ENCODE data around the gene PRRT2.

PRRT2 gene

GRCh38 chr16:29836623-29837022 lies 24.6 kb downstream of the PRRT2 start:
- no peak for DNase-seq

DNA sequence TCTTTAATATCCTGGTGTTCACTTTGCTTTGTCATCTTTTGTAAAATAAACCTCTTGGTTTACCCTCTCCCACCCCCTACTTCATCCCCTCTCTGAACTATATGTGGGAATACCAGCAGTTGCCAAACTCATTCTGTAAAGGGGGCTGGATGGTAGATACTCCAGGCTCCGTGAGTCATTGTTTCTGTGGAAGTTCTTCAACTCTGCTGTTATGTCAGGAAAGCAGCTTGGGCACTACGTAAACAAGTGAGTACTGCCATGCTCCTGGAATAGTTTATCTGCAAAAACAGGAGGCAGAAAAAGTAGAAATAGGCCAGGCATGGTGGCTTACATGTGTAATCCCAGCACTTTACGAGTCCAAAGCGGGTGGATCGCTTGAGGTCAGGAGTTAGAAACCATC lies 25.8 kb downstream of the PRRT2 start:
- DNase-seq: no peak

DNA sequence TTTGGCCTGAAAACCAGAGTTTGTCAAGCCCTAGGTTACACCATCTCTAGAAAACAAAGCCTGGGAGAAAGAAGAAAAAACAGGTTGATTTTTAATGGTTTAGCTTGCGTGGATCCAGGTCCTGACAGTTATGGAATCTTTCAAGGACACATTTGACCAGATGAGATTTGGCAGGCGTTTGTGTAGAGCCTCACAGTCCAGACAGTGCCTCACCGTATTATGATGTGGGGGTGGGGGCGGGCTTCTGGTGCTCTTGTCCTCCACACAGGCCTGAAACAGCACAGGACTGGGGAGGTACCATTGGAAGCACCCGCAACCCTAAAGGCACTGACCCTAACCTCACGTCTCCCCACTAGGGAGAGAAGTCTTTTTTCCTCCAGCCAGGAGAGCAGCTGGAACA lies 27.8 kb downstream of the PRRT2 start:
- DNase-seq: no peak

- DNase-seq: no peak
Observed at GRCh38 chr16:29840240-29840639, 28.2 kb downstream of the PRRT2 start.

DNA sequence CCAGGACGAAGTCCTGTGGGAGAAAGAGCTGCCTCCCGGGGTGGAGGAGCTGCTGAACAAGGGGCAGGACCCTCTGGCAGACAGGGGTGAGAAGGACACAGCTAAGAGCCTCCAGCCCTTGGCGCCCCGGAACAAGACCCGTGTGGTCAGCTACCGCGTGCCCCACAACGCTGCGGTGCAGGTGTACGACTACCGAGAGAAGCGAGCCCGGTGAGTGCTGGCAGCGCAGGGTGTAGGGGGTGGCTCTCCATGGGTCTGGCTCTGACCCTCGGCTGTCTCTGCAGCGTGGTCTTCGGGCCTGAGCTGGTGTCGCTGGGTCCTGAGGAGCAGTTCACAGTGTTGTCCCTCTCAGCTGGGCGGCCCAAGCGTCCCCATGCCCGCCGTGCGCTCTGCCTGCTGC lies 29.6 kb downstream of the PRRT2 start:
- no peak for DNase-seq

GRCh38 chr16:29842732-29843346 lies 30.8 kb downstream of the PRRT2 start:
- DNase-seq: no peak

GRCh38 chr16:29843931-29844330 lies 31.9 kb downstream of the PRRT2 start:
- no peak for DNase-seq

- no peak for DNase-seq
Observed at GRCh38 chr16:29844575-29845331, 32.8 kb downstream of the PRRT2 start.

- DNase-seq: no peak
Observed at GRCh38 chr16:29845656-29846055, 33.7 kb downstream of the PRRT2 start.

GRCh38 chr16:29848420-29849297 lies 36.7 kb downstream of the PRRT2 start:
- DNase-seq: no peak

GRCh38 chr16:29849505-29849904 lies 37.5 kb downstream of the PRRT2 start:
- DNase-seq: no peak

DNA sequence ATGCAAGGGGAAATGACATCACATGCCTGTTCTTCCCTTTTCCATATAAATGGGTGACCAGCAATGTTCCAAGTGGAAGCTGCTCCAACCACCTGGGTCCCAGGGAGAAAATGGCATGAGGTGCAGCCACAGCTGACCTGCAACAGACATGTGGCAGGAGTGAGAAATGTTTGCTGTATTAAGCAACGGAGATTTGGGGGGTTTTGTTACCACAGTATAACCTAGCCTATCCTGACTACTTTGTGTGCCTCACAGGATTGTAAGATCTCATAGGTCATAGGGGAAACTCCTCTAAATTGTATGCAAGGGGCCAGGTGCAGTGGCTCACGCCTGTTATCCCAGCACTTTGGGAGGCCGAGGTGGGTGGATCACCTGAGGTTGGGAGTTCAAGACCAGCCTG lies 39.0 kb downstream of the PRRT2 start:
- DNase-seq: no peak

DNA sequence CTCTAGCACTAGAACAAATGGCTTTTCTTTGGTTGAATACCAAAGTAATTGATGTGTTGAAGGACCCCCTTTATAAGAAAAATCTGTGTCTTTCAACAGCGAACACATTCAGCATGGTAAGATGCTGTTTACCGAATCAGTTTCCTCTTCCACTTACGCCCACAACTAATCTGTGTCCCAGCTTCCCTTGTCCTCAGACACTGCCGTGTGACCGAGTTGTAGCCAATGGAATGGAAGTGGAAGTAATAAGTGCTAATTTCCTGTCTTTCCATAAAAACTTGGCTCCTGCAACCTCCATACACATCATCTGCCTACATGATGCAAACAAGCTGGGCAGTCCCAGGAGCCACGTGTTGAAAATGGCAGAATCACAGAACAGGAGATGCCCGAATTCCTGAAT lies 40.7 kb downstream of the PRRT2 start:
- DNase-seq: no peak

- DNase-seq: no peak
Observed at GRCh38 chr16:29854520-29855100, 42.6 kb downstream of the PRRT2 start.

DNA sequence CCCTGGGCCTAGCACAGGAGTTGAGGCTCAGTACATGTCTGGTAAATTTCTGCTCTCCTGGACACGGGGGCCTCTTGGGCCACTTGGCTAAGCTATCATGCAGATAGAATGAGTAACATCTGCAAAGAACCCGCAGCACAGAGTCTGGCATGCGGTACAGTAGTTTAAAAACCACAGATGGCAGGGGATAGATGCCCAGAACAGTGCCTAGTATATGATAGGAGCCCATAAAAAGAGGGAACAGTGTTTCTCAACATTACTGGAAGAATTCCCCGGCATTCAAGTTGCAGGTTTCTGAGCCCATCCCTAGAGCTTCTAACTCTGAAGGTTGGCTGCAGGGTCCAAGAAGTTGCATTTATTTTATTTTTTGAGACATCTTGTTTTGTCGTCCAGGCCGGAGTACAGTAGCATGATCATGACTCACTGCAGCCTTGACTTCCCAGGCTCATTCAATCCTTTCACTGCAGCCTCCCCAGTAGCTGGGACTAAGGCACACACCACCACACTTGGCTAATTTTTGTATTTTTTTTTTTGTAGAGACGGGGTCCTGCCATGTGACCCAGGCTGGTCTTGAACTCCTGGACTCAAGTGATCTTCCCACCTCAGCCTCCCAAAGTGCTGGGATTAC lies 45.3 kb downstream of the PRRT2 start:
- no peak for DNase-seq

GRCh38 chr16:29858149-29858849 lies 46.3 kb downstream of the PRRT2 start:
- no peak for DNase-seq

DNA sequence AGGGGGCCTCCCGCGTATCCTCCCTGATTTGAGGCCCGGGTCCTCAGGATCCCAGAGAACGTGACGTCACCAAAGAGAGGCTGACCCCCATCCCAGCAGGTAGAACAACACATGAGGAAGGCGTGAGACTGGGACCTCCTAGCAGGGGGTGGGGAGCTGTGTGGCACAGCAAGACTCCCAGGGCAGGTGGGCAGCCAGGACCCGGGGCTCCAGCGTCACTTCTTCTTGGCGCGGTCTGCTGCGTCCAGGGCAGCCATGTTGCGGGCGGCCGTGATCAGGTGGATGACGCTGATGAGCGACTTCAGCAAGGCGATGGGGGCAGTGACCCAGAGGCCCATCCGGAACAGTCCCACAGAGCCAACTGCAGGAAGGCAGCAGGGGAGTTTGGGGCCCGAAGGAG lies 47.0 kb downstream of the PRRT2 start:
- DNase-seq: no peak

GRCh38 chr16:29860218-29860617 lies 48.2 kb downstream of the PRRT2 start:
- DNase-seq: no peak

DNA sequence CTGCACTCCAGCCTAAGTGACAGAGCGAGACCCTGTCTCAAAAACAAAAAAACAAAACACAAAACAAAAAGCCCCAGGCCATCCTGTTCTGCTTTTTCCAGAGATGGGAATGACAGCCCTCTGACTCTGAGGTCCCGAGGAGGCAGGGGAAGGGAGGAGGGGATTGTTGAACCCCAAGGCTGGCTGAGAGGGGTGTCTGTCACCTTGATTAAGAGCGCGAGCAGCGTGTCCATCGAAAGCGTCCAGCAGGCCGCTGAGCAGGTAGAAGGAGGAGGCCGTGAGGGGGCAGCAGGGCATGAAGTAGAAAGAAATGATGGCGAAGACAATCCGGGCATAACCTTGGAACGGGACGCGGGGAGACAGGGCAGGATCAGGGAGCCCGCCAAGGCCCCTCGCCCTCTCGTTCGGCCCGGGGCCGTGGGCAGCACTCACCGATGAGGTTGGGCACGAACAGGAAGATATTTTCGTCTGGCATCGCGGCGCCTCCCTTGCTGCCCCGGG lies 50.4 kb downstream of the PRRT2 start:
- no peak for DNase-seq

DNA sequence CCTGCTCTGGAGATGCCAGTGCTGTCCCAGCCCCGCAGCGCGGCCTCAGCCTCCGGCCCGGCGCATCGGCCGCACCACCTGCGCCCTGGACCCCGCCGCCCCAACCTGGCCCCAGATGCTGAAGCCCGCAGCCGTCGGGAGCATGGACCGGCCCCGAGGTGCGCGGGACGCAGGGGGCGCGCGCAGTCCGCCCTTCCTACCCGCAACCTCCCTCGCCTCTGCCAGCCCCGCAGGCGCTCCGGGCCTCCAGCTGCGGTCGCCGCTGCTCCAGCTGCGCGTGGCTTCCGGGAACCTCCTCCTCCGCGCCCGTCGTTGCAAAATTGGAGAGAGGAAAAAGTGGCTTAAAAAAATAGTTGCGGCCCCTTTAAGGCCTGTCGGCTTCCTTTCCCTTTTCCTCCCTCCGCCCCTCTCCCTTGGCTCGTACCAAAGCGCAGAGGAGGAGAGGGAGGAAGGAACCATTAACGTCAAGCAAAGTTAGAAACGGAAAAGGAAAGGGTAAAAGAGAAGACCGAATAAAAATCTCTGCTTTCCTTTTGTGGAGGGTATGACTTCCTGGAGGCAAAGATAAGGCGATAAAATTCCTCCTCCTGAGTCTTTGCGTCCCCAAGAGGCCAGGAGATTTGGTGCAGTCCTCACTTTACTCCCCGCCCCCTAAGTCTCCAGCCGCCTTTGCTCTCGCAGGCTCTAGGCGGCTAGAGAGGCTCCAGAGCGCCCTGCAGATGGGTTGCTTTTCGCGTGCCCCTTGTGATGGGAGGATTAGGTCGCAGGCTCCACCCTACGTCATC lies 51.1 kb downstream of the PRRT2 start, which contains the start of gene CDIPT:
CDIPT (minus strand) TSS at position 343 of the 785 bp plus-strand sequence. CDS start 369 bp downstream, outside the sequence.
- DNase-seq: peak; percentile 97

DNA sequence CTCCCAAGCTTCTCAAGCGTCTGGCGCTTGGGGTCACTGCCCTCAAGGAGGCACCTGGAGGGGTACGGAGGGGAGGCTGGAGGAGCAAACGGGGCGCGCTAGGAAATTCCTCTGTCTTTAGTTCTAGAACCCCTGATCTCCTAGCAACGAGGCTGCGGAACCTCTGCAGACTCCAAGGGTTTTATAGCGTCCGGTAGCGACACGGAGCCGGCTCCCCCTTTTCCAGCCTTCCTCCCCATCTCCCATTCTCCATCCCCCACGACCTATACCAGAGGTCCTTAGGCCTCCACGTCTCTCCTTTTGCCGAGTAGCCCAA lies 51.6 kb downstream of the PRRT2 start:
- no peak for DNase-seq
